Heart right ventricle (tissue), 16 donors: ENCODE measurements around the gene CTRB1. TPM values are rescaled to one million over a fixed set of nuclear protein-coding genes. Genes with fewer than 3 reads are reported as not detected.
A peak's percentile ranks its signal among the peaks of the same experiment; 100 is the strongest.

Experiments
- ATAC-seq, 8 donors: fragments of 200-7000 bp; cut with Tn5 transposase; one replicate each; pipeline ENCODE4 v1.9.1; 2020; ENCODE audit warnings: mild to moderate bottlenecking in 8 of 8, moderate library complexity in 8 of 8, moderate number of reproducible peaks in 1 of 8
- DNase-seq, 2 donors: peaks; one replicate each; pipeline ENCODE4 v3.0.0-alpha.2; 2020
- H3K27ac ChIP-seq, 10 donors: fragments of 200-600 bp; sonication (generic) in 2 of 10; one replicate each; pipeline versions ENCODE4 v1.5.0 to v1.8.0; 2020 to 2022; ENCODE audit warnings: mild to moderate bottlenecking in 3 of 10
- H3K27me3 ChIP-seq, 7 donors: fragments of 200-600 bp; one replicate each; pipeline ENCODE4 v1.8.0; 2021 to 2022; ENCODE audit warnings: mild to moderate bottlenecking in 2 of 7
- H3K36me3 ChIP-seq, 9 donors: fragments of 200-600 bp; sonication (generic) in 1 of 9; one replicate each; pipeline versions ENCODE4 v1.5.0 to v1.8.0; 2020 to 2022; ENCODE audit warnings: mild to moderate bottlenecking in 2 of 9
- H3K4me1 ChIP-seq, 9 donors: fragments of 200-600 bp; sonication (generic) in 1 of 9; one replicate each; pipeline versions ENCODE4 v1.5.0 to v1.8.0; 2020 to 2022; ENCODE audit warnings: mild to moderate bottlenecking in 4 of 9
- H3K4me3 ChIP-seq, 10 donors: fragments of 200-600 bp; sonication (generic) in 2 of 10; one replicate each; pipeline versions ENCODE4 v1.5.0 to v1.8.0; 2020 to 2022; ENCODE audit warnings: mild to moderate bottlenecking in 7 of 10, moderate library complexity in 2 of 10
- H3K9me3 ChIP-seq, 11 donors: fragments of 200-600 bp in 10 of 11; sonication (generic) in 2 of 11; one replicate each; pipeline versions ENCODE4 v1.5.0 to v1.8.0; 2013 to 2022; ENCODE audit warnings: mild to moderate bottlenecking in 2 of 11, control low read depth in 1 of 11, moderate library complexity in 1 of 11
- CTCF ChIP-seq, 9 donors: fragments of 200-600 bp; sonication (generic) in 2 of 9; IDR thresholded peaks; one replicate each; pipeline versions ENCODE4 v1.5.0 to v1.8.0; 2021 to 2022; ENCODE audit warnings: antibody characterized with exemption in 9 of 9, mild to moderate bottlenecking in 5 of 9, moderate library complexity in 1 of 9
- WGBS, 2 donors: extraction: QIAGEN DNeasy Blood & Tissue Kit; methylation state at CpG; one replicate each; pipeline ENCODE4 v1.1.7; 2013; ENCODE audit warnings: inconsistent platforms in 1 of 2; 5-methylcytosine and 5-hydroxymethylcytosine counted together
- intact Hi-C, 10 donors: fragments of 100-400 bp; cut with DNase I; formaldehyde crosslinking; loops; one replicate each; pipeline versions ENCODE4 v1.11.1 to v1.14.2; 2022
- polyA plus RNA-seq, 2 donors: library from polyadenylated mRNA; stranded (reverse); fragments of 200-250 nt; gene quantifications; one replicate each; pipeline ENCODE4 v1.2.3, GENCODE V29; 2013
- total RNA-seq, 10 donors: library from RNA; stranded (reverse); fragmentation: NEBNext Ultra II Directional in 3 of 10; extraction: Animal tissue kit (Norgen Biotek cat#: 25700) in 3 of 10; gene quantifications; one replicate each; pipeline versions ENCODE4 v1.2.1 to v1.2.4, GENCODE V29; 2021 to 2023
- donor health status: Arrhythmogenic right ventricular cardiomyopathy.
- donor health status: ischemic (EF 13 %, LVEDD 7.1; RV severe dilation, severe dysfunction).
- donor health status: healthy with polysubstance abuse.
- donor health status: DM: no; HTN: yes; CAD: no.
- donor health status: DM: no; HTN: no; CAD: no.
- donor health status: ischemic (EF 25% LVEDD 6.9; RV normal size, moderate dysfunction).
- donor health status: ischemic (EF 25% LVEDD 5.7; RV mildly dilated, moderate dysfunction).
- donor health status: healthy.
- donor health status: DM: yes; HTN: yes; CAD: no.
- donor health status: Ischemic cardiomyopathy.
- donor health status: ischemic (EF 35%, LVEDD 5.7; RV mildly dilated, moderate dysfunction).
- donor health status: nonischemic (EF 11% LVEDD 7.7; RV severe dilation, severe dysfunction).
- donor health status: DM: yes; HTN: yes; CAD: no.
- donor health status: PGD.
- donor health status: ischemic (EF 29% LVEDD 5.4; RV normal size, mild dysfunction).
- donor health status: nonischemic (EF 23%, LVEDD 6.1; RV moderate dilation, normal function).

CTRB1 gene
- total and polyA plus RNA-seq, 12 donors: 1.0 to 3.8 (median 2.4) TPM; not detected in 4

- ATAC-seq (no peak), DNase-seq (no peak)
- peak overlapping the region; percentile 73 to 98 (median 96) for H3K27ac ChIP-seq
- H3K27me3 ChIP-seq: peaks cover 0 to 34% (median 0%) of the 10 kb centered on the region in 7 donors
- TF ChIP-seq CTCF (IDR thresholded peaks at IDR 0.05): no peak
- intact Hi-C loops: no loop called here
- peaks cover 0 to 22% (median 6%) of the 10 kb centered on the region in 9 donors for H3K36me3 ChIP-seq
- peaks cover 56 to 91% (median 79%) of the 10 kb centered on the region in 9 donors for H3K4me1 ChIP-seq
- peak overlapping the region in 1 of 10 donors; percentile 29 for H3K4me3 ChIP-seq
- no peaks in the 10 kb centered on the region for H3K9me3 ChIP-seq
- 77 to 78% methylated on average over 12 of the region's 12 CpGs for WGBS, 2 donors
Measured at GRCh38 chr16:75246504-75247205, 27.9 kb downstream of the CTRB1 start.

GRCh38 chr16:75247249-75247648 lies 28.5 kb downstream of the CTRB1 start:
- Histone ChIP-seq H3K36me3 (peaks cover 0 to 16% (median 5%) of the 10 kb centered on the region in 9 donors), H3K9me3 (no peaks in the 10 kb centered on the region), H3K27me3 (peaks cover 0 to 34% (median 0%) of the 10 kb centered on the region in 7 donors), H3K4me1 (peaks cover 62 to 91% (median 83%) of the 10 kb centered on the region in 9 donors), H3K4me3 (peak overlapping the region in 3 of 10 donors; percentile 10 to 87 (median 14)), H3K27ac (peak overlapping the region in 9 of 10 donors; percentile 91 to 98 (median 96))
- ATAC-seq: no peak
- DNase-seq: peak in 1 of 2 donors; percentile 23
- WGBS, 2 donors: 70 to 76% methylated on average over 13 of the region's 13 CpGs
- no peak for TF ChIP-seq CTCF (IDR thresholded peaks at IDR 0.05)
- intact Hi-C loops: no loop called here

- H3K27me3 ChIP-seq: peaks cover 0 to 40% (median 0%) of the 10 kb centered on the region in 7 donors
- intact Hi-C loops: no loop called here
- peaks cover 71 to 94% (median 89%) of the 10 kb centered on the region in 9 donors for H3K4me1 ChIP-seq
- no peak for TF ChIP-seq CTCF (IDR thresholded peaks at IDR 0.05)
- peaks cover 0 to 7% (median 0%) of the 10 kb centered on the region in 9 donors for H3K36me3 ChIP-seq
- ATAC-seq (peak in 1 of 8 donors; percentile 6), DNase-seq (peak; percentile 42 to 64)
- H3K9me3 ChIP-seq: no peaks in the 10 kb centered on the region
- peak overlapping the region in 5 of 10 donors; percentile 10 to 99 (median 80) for H3K4me3 ChIP-seq
- H3K27ac ChIP-seq: peak overlapping the region; percentile 91 to 98 (median 96)
- WGBS, 2 donors: 28 to 31% methylated on average over 13 of the region's 13 CpGs
Measured at GRCh38 chr16:75248142-75248535, 29.4 kb downstream of the CTRB1 start.

- H3K4me3 ChIP-seq: peak overlapping the region in 5 of 10 donors; percentile 20 to 99 (median 86)
Measured at GRCh38 chr16:75248536-75249380, 30.0 kb downstream of the CTRB1 start.

More at GRCh38 chr16:75248536-75249380, 30.0 kb downstream of the CTRB1 start:
- Histone ChIP-seq H3K4me1 (peaks cover 74 to 94% (median 90%) of the 10 kb centered on the region in 9 donors), H3K36me3 (peaks cover 0 to under 1% (median 0%) of the 10 kb centered on the region in 9 donors), H3K9me3 (no peaks in the 10 kb centered on the region), H3K27ac (peak overlapping the region; percentile 91 to 98 (median 96)), H3K27me3 (peaks cover 0 to 47% (median 0%) of the 10 kb centered on the region in 7 donors)
- no peak for DNase-seq
- no peak for TF ChIP-seq CTCF (IDR thresholded peaks at IDR 0.05)
- 40 to 43% methylated on average over 17 of the region's 17 CpGs for WGBS, 2 donors
- no peak for ATAC-seq
- intact Hi-C loops: no loop called here
